Neural crest cell (in vitro differentiated cells): Measurements from ENCODE around the gene ST3GAL3. TPM values are rescaled to one million over a fixed set of nuclear protein-coding genes. Genes with fewer than 3 reads are reported as not detected.
A peak's percentile ranks its signal among the peaks of the same experiment; 100 is the strongest.

Experiments used
- DNase-seq: peaks from one replicate; pipeline ENCODE4 v3.0.0; 2021; ENCODE audit warnings: low read depth, mixed read lengths, low spot score
- H3K27ac Mint-ChIP-seq: one replicate; pipeline ENCODE4 v1.8.0; 2021; ENCODE audit warnings: mild to moderate bottlenecking, mixed read lengths; ENCODE audit not compliant: unreplicated experiment
- H3K27me3 Mint-ChIP-seq: 2 replicates; pipeline ENCODE4 v1.8.0; 2021; ENCODE audit warnings: low read depth, mild to moderate bottlenecking, mixed read lengths
- H3K36me3 Mint-ChIP-seq: 2 replicates; pipeline ENCODE4 v1.8.0; 2021; ENCODE audit warnings: low read depth, mild to moderate bottlenecking, mixed read lengths
- H3K4me1 Mint-ChIP-seq: 2 replicates; pipeline ENCODE4 v1.8.0; 2021; ENCODE audit warnings: mixed read lengths
- H3K4me3 Mint-ChIP-seq: one replicate; pipeline ENCODE4 v1.8.0; 2021; ENCODE audit warnings: mild to moderate bottlenecking, mixed read lengths
- H3K9me3 Mint-ChIP-seq: 2 replicates; pipeline ENCODE4 v1.8.0; 2021; ENCODE audit warnings: mixed read lengths
- CTCF ChIP-seq: fragments of 200-600 bp; sonication (generic); conservative IDR thresholded peaks from 2 replicates; pipeline ENCODE4 v1.5.0; 2021; ENCODE audit warnings: antibody characterized with exemption, mild to moderate bottlenecking
- total RNA-seq: library from RNA; stranded (reverse); gene quantifications from 2 replicates; pipeline ENCODE4 v1.2.1, GENCODE V29; 2021

ST3GAL3 gene
- total RNA-seq, 1 donor from 2014 or later = 37.4 TPM

DNA sequence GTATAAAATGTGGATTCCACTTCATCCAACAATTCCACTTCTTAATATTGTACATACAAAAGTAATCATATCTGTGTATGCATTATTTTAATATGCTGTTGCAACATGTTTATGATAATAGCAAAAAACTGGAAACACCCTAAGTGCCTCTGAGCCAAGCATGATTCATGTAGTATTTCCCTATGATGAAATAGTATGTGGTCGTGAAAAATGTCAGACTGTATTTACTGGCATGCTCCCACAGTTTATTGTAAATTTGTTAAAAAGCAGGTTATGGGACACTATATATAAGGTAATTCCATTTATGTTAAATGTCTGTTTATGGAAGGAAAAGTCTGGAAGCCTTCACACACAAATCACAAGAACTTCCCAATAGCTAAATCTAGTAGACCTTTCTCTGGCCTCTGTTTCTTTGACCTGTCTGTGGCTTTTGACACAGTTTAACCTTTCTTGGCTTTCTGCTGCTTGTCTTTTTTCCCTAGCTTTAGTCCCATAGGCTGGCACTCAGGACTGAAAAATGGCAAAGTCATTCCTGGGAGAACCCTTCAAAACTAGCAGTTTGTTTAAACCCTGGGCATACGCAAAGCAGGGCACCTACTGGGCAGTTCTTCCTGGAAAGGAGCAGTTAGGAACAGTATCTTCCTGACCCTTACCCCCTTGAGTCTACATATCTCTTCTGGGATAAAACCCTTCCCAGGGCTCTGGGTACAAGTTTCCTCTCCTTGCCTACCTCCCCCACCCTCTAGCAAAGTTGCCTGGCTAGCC lies 160.8 kb downstream of the ST3GAL3 start:
- no peak for TF ChIP-seq CTCF
- H3K27me3 Mint-ChIP-seq = no peaks in the 10 kb centered on the region
- no peaks in the 10 kb centered on the region for H3K9me3 Mint-ChIP-seq
- no peak for DNase-seq
- no peak overlapping the region for H3K27ac Mint-ChIP-seq
- H3K4me3 Mint-ChIP-seq = no peak overlapping the region
- no peaks in the 10 kb centered on the region for H3K36me3 Mint-ChIP-seq
- H3K4me1 Mint-ChIP-seq = peaks cover 15% of the 10 kb centered on the region

- Mint-ChIP-seq H3K4me1 (peaks cover 12% of the 10 kb centered on the region), H3K9me3 (no peaks in the 10 kb centered on the region), H3K27me3 (no peaks in the 10 kb centered on the region), H3K27ac (no peak overlapping the region), H3K4me3 (no peak overlapping the region), H3K36me3 (no peaks in the 10 kb centered on the region)
- TF ChIP-seq CTCF = no peak
- no peak for DNase-seq
Measured at GRCh38 chr1:43868741-43869067, 161.4 kb downstream of the ST3GAL3 start.

DNA sequence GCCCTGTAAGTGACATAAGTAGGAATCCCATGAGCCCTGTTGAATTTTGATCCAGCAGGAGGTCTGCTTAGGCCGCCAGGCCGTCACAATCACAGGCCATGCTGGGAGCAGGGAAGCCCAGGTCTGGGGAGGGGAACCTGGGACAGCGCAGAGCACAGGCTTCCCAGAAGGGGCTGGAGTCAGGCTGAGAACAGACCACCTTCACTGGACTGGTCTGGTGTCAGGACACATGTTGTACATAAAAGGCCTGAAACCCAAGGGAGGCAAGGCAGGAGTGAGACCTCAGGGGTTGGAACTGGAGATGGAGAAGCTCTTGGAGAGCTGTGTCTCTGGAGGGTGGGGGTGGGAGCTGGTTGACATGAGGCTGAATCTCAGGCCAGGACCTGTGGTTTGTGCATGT lies 163.0 kb downstream of the ST3GAL3 start:
- Mint-ChIP-seq H3K27me3 (no peaks in the 10 kb centered on the region), H3K4me3 (no peak overlapping the region), H3K27ac (peak overlapping the region; percentile 8), H3K36me3 (no peaks in the 10 kb centered on the region), H3K9me3 (no peaks in the 10 kb centered on the region), H3K4me1 (peaks cover 6% of the 10 kb centered on the region)
- DNase-seq = no peak
- no peak for TF ChIP-seq CTCF

DNA sequence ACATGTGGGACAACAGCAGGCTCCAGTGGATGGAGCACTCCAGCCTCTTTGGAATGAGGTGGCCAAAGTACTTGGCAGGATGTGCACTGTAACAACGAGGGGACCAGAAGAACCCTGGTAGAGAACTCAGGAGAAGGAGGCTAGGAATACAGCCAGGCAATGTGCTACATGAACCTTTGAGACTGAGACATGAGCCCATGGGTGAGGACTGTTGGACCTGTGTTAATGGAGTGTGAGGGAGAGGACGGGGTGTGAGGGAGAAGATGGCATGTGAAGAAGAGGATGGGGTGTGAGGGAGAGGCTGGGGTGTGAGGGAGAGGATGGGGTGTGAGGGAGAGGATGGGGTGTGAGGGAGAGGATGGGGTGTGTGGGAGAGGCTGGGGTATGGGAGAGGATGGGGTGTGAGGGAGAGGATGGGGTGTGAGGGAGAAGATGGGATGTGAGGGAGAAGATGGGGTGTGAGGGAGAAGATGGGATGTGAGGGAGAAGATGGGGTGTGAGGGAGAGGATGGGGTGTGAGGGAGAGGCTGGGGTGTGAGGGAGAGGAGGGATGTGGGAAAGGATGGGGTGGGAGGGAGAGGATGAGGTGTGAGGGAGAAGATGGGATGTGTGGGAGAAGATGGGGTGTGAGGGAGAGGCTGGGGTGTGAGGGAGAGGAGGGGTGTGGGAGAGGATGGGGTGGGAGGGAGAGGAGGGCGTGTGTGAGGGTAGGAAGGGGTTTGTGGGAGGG lies 164.0 kb downstream of the ST3GAL3 start:
- no peaks in the 10 kb centered on the region for H3K36me3 Mint-ChIP-seq
- no peaks in the 10 kb centered on the region for H3K9me3 Mint-ChIP-seq
- H3K4me3 Mint-ChIP-seq = no peak overlapping the region
- H3K27ac Mint-ChIP-seq = no peak overlapping the region
- DNase-seq = no peak
- H3K4me1 Mint-ChIP-seq = no peaks in the 10 kb centered on the region
- TF ChIP-seq CTCF = no peak
- H3K27me3 Mint-ChIP-seq = no peaks in the 10 kb centered on the region

GRCh38 chr1:43872280-43872679 lies 164.9 kb downstream of the ST3GAL3 start:
- H3K9me3 Mint-ChIP-seq = no peaks in the 10 kb centered on the region
- H3K27me3 Mint-ChIP-seq = no peaks in the 10 kb centered on the region
- no peak overlapping the region for H3K27ac Mint-ChIP-seq
- no peaks in the 10 kb centered on the region for H3K4me1 Mint-ChIP-seq
- H3K4me3 Mint-ChIP-seq = no peak overlapping the region
- TF ChIP-seq CTCF = no peak
- DNase-seq = no peak
- H3K36me3 Mint-ChIP-seq = no peaks in the 10 kb centered on the region
